ENCODE measurements around the gene PICALM. TPM values are rescaled to one million over a fixed set of nuclear protein-coding genes. Genes with fewer than 3 reads are reported as not detected.

Gene PICALM
- total RNA-seq, 1 donor, result 318 TPM

GRCh38 chr11:85974122-85974521, 94.8 kb downstream of the PICALM start:
- DNase-seq (ENCODE audit: low read depth), result peak; percentile 78
- H3K4me3 ChIP-seq (ENCODE audit: low read depth, low read length), result no peak overlapping the region
- no peak for TF ChIP-seq CTCF (IDR thresholded peaks at IDR 0.05; ENCODE audit: insufficient read depth, low read length)

- H3K4me3 ChIP-seq (ENCODE audit: low read depth, low read length), result no peak overlapping the region
- no peak for TF ChIP-seq CTCF (IDR thresholded peaks at IDR 0.05; ENCODE audit: insufficient read depth, low read length)
- no peak for DNase-seq (ENCODE audit: low read depth)
Observed at GRCh38 chr11:85970593-85970992, 98.3 kb downstream of the PICALM start.

- no peak for DNase-seq (ENCODE audit: low read depth)
- no peak for TF ChIP-seq CTCF (IDR thresholded peaks at IDR 0.05; ENCODE audit: insufficient read depth, low read length)
- no peak overlapping the region for H3K4me3 ChIP-seq (ENCODE audit: low read depth, low read length)
Observed at GRCh38 chr11:85967457-85967856, 101.4 kb downstream of the PICALM start.

GRCh38 chr11:85965202-85965601, 103.7 kb downstream of the PICALM start:
- peak; percentile 27 for DNase-seq (ENCODE audit: low read depth)
- TF ChIP-seq CTCF (IDR thresholded peaks at IDR 0.05; ENCODE audit: insufficient read depth, low read length), result no peak
- H3K4me3 ChIP-seq (ENCODE audit: low read depth, low read length), result no peak overlapping the region

- DNase-seq (ENCODE audit: low read depth), result peak; percentile 39
- no peak overlapping the region for H3K4me3 ChIP-seq (ENCODE audit: low read depth, low read length)
- TF ChIP-seq CTCF (IDR thresholded peaks at IDR 0.05; ENCODE audit: insufficient read depth, low read length), result no peak
Observed at GRCh38 chr11:85961930-85962363, 106.9 kb downstream of the PICALM start.

GRCh38 chr11:85961130-85961529, 107.8 kb downstream of the PICALM start:
- H3K4me3 ChIP-seq (ENCODE audit: low read depth, low read length), result no peak overlapping the region
- no peak for DNase-seq (ENCODE audit: low read depth)
- TF ChIP-seq CTCF (IDR thresholded peaks at IDR 0.05; ENCODE audit: insufficient read depth, low read length), result no peak

GRCh38 chr11:85960678-85961077, 108.2 kb downstream of the PICALM start:
- H3K4me3 ChIP-seq (ENCODE audit: low read depth, low read length), result no peak overlapping the region
- no peak for DNase-seq (ENCODE audit: low read depth)
- no peak for TF ChIP-seq CTCF (IDR thresholded peaks at IDR 0.05; ENCODE audit: insufficient read depth, low read length)

Measured in fibroblast of the aortic adventitia (primary cell).